Measurements from ENCODE around the gene RHOT1. TPM values are rescaled to one million over a fixed set of nuclear protein-coding genes. Genes with fewer than 3 reads are reported as not detected.
"Not testable (repeated sequence)": the region's sequence is repeated elsewhere in the genome, so short reads cannot be mapped to it uniquely, and the experiment has no call there.

The RHOT1 gene
- 10 to 100 TPM; 48.1 to 60.9 (median 52.4) TPM for polyA plus RNA-seq (ENCODE audit: insufficient read length in 4 of 4)

DNA sequence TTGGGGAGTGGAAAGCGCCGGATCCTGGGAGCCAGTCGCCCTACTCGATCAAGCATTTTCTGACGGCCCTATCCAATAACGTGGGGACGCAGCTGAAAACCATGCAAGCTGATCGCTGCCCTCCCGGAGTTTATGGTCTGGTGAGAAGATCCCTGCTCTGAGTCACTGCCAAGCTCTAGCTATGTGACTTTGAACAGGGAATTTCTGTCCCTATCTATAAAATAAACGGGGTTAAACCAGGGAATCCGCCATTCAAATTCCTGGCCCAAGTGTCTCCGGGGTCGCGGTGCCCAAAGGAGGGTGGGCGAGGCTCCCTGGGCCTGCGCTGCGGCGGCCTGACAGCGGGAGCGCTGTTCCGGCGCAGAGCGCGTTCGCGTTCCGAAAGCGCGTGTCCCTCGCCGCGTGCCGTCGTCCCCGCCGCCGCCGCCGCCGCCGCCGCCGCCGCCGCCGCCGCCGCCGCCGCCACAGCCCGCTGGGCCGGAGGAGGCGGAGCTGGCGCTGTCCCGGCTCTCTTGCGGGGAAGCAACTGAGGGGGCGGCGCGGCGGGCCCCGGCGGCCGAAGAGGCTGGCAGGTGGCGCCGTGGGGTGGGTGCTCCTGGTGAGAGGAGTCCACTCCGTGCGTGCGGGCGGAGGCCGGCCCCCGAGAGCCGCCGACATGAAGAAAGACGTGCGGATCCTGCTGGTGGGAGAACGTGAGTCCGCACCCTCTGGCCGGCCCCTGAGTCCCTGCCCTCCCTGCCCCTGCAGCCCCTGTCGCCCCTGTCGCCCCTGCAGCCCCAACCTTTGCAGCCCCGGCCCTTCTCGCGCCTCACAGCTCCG is at the start of gene RHOT1:
RHOT1 (plus strand) TSS at position 465 of the 819 bp plus-strand sequence; CDS start at position 656, 191 bp downstream.
- DNase-seq (ENCODE audit: low read depth in 4 of 4, low spot score in 3 of 4), result peak in 2 of 4 donors; percentile 53 to 63

DNA sequence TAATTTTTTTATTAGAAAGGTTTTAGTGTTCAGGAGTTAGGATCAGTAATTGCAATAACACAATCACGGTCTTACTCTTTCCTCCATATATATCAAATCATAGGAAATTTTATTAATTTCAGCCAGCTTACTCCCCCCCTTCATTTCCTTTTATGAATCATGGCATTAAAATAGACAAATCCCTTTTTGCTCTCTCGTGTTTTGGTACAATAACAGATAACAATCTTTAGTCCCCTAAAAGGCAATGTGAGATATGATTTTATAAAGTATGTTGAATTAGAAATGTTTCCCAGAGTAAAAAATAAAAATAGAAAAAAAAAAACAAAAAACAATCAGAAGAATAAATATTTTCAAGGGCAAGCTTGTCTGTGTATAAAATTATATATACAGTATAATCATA is 42.6 kb upstream of the RHOT1 start:
- DNase-seq (ENCODE audit: low read depth in 4 of 4, low spot score in 3 of 4), result no peak

DNA sequence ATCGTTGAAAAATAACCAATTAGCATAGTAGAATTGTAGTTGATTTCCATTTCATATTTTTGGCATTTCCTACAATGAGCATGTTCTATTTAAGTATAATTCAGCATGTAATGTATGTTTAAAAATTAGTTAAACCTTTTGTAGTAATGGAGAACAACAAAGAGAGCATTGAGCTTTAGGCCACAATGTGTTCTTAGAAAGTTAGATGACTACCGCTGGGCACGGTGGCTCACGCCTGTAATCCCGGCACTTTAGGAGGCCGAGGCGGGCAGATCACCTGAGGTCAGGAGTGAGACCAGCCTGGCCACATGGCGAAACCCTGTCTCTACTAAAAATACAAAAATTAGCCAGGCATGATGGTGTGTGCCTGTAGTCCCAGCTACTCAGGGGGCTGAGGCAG is 42.0 kb upstream of the RHOT1 start:
- not testable (repeated sequence) for DNase-seq (ENCODE audit: low read depth in 4 of 4, low spot score in 3 of 4)

DNA sequence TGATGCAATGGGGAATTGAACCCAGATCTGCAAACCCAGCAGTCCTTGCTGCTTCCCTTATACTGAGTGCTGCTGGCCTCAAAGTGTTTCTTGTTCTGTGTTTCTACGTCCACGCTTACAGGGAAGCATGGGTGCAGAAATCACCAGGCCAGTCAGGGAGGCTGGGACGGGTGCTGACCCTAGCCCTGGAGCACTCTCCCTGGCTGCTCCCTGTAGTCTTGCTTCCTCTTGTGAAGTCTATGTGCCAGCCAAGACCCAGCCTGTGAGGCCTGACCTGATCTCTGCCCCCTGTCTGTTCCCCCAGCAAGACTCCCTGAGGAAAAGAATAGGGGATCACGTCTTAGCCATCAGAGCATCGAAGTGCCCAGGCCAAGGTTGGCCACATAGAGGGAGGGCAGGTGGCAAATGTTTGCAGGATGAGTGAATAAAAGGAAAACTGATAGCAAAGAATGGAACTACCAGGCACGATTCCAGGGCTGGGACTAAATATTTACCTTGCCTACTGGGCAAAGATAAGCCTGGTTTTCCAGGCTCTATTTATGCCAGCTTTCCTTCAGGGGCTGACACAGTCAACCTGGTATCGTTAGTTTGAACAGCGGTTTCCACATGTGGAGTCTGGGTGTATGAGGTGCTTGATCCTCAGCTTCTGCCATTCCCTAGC is 41.2 kb upstream of the RHOT1 start:
- DNase-seq (ENCODE audit: low read depth in 4 of 4, low spot score in 3 of 4), result no peak

DNA sequence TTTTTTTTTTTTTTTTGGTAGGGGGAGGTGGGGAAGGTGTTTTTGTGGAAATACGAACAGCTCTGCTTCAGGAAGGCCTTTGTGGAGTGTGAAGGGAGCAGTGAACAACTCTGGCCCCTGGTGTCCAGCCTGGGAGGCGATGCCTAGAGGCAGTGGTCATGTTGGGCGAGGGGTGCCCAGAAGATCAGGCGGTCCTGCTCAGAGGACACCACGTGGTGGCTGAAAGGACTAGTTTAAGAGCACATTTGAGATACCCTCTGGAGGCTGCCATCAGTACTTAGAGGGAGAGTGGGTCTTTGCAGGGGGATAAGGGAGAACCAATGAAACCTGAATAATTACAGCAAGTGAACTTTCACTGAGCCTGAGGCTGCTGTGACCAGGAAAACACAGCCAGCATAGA is 40.1 kb upstream of the RHOT1 start:
- no peak for DNase-seq (ENCODE audit: low read depth in 4 of 4, low spot score in 3 of 4)

DNA sequence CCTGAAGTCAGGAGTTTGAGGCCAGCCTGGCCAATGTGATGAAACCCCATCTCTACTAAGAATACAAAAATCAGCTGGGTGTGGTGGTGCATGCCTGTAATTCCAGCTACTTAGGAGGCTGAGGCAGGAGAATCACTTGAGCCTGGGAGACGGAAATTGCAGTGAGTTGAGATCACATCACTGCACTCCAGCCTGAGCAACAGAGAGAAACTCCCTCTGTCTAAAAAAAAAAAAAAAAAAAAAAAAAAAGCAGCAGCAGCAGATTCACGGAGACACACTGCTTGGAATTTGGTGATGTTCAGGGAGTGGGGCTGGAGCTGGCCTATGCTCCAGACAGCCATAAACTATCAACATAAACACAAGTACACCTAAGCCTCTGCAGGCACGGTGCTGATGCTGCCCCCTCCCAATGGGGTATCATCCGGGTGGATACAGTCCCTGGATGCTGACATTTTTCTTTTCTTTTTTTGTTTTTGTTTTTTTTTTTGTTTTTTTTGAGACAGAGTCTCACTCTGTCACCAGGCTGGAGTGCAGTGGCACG is 39.6 kb upstream of the RHOT1 start:
- no peak for DNase-seq (ENCODE audit: low read depth in 4 of 4, low spot score in 3 of 4)

DNA sequence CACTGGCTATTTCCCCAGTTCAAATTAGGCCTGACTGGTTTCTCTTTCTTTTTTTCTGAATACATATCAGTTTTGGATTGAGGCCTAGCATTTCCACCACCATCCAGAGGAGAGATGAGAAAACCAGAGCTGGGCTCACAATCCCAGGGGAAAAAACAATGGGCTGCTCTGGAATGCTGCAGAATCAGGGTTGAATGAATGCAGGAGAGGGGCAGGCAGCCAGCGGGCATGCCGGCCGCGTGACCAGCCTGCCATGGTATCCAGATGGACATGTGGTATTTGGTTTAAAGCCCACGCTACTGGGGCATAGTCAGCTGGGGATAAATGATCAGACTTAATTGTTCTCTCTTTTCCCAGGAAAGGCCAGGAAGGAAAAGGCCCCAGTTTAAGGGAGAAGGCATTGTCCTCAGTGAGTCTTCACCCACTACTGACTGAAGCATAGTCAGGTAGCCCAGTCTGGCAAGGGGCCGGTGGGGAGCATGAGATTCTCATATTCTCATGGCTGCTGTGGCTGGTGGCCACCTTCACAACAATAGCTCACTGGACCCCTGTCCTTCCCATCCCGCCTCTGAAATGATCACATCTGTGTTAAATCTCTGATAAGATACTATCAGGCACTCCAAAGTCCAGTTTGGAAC is 38.7 kb upstream of the RHOT1 start:
- no peak for DNase-seq (ENCODE audit: low read depth in 4 of 4, low spot score in 3 of 4)

DNA sequence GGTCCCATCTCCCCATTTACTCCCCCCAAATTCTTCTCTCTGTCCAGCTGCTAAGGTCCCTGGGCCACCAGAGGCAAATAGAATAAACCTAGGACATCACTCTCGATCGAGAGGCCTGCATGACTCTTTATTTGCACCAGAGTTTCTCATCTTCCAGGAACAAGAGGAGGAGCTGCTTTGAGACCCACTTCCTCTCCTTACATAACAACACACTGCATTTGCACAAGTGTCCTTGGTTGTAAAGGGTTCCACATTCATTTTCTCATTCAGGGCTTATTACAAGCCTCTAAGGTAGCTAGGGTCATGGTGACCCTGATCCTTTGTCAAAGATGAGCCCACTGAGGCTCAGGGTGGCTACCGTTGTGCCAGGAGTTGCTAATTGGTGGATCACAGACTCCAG is 38.1 kb upstream of the RHOT1 start:
- no peak for DNase-seq (ENCODE audit: low read depth in 4 of 4, low spot score in 3 of 4)

DNA sequence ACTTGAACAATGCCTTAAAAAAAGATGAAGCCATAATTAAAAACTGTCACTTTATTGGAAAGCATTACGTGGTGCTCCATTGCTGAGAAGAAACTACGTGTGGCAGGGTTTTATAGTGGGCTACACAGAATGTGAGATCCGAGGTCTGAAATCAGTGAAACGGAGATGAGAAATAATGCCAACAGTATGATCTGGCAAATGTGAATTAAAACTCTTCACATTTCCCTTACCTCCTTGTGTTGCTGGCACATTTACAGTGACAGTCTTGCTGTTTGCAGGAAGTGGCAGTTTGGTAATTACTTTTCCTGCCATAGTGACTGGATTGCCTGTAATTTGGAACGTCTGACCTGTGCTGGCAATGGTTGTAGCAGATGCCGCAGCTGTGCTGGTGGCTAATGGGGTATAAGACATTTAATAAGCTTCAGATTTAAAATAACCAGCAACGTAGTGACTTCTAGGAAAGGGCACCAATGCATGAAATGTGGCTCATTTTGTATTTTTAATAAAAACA is 35.8 kb upstream of the RHOT1 start:
- not testable (repeated sequence) for DNase-seq (ENCODE audit: low read depth in 4 of 4, low spot score in 3 of 4)

DNA sequence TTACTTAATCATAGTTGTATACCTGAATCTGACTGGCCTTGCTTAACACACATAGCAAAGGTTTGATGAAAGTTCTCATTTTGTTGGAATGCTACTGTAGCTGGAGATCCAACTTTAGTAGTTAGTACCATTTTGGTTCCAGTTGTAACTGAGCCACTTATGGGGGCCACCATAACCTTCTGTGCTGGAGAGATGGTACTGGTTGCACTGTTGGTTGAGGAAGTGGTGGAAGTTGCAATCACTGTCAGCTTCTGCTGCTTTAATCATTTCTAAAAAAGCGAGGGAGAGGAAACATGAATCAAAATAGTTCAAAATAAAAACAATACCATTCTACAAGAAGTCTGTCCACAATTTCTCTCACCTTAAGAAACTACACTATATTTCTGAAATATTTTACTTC is 35.1 kb upstream of the RHOT1 start:
- not testable (repeated sequence) for DNase-seq (ENCODE audit: low read depth in 4 of 4, low spot score in 3 of 4)

DNA sequence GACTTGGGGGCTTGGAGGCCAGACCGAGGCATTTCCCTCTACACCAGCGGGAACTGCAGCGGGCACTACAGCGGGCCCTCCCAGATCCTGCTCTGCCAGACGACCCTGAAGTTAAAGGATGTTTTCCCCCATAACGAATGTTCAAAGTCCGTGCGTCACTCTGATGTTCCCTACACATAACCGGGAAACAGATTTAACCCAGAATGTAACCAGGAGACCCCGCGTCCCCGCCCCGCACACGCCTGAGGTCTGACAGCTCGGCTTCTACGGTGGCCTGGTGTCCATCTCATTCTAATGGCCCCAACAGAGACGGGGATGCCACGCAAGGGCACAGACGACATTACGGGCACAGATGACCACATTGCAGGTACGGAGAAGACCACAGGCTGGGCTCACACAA is 31.7 kb upstream of the RHOT1 start:
- no peak for DNase-seq (ENCODE audit: low read depth in 4 of 4, low spot score in 3 of 4)

DNA sequence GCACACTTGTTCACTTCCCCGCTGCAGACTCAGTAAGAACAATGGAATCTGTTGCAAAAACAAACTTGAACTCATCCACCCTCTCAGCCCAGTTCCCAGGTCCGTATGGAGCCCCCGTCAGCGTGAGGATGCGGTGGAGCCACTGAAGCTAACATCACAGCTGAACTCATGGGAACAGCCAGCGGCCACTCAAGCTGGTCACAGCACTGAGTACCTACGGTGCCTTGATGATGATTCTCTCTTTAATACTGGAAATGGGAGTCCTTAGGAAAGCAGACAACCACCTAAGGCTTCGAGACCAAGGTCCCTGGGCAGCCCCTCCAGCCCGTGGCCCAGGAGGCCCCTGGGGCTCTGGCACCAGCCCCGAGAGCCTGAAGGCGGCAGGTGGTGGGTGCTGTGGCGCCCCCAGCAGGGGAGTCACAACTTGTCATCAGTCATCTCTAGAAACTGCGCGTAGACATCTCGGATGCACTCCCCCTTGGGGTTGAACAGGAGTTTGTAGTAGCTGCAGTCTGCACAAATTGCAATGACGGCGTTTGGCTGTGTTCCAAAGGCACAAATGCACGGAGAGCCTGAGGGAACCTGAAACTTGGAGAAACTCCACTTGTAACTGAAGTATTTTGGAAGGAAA is 31.0 kb upstream of the RHOT1 start:
- DNase-seq (ENCODE audit: low read depth in 4 of 4, low spot score in 3 of 4), result peak; percentile 48 to 64 (median 54)

DNA sequence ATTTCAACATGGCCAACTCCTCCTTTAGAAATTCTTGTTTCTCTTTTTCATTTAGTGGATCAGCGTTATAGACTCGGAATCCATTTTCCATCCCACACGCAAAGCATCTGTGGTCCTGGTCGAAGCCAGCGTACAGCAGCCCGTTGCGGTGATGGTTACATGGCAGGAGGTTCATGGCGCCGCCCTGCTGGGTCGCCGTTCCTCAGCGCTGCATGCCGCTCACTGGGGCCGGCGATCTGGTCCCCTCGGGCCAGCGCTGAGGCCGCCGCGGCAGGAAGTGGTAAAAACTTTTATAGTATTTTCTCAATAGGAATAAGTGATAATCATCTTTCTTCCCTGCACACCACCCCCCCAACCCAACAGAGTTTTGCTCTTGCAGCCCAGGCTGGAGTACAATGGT is 29.9 kb upstream of the RHOT1 start:
- no peak for DNase-seq (ENCODE audit: low read depth in 4 of 4, low spot score in 3 of 4)

DNA sequence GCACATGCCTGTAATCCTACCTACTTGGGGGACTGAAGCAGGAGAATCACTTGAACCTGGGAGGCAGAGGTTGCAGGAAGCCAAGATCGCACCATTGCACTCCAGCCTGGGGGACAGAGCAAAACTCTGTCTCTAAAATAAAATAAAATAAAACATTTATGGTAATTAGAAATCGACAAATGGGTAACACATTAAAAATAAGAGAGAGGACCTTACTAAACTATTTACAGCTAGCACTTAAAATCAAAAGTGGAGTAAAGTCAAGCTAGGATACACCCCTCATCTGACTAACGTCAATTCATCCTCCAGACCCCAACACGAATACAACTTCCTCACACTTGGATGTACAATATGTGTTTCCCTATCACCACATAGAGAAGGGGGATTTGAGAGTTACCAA is 27.8 kb upstream of the RHOT1 start:
- DNase-seq (ENCODE audit: low read depth in 4 of 4, low spot score in 3 of 4), result no peak

DNA sequence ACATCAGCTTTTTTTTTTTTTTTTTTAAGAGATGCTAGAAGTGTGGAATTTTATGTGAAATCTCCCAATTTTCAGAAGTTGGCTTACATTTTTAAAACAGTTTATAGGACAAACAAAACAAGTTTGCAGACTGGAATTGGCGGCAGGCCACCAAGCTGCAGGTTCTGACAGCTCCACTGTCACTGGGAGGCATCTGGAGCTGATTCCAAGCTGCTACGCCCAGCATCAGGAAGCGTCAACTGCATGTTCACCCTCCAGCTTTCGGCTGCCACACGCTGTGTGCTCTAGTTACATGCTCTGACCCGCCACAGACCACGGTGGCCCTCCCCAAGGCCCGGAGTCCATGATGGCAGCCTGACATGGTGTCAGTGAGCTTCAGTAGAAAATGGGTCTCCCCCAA is 26.8 kb upstream of the RHOT1 start:
- DNase-seq (ENCODE audit: low read depth in 4 of 4, low spot score in 3 of 4), result not testable (repeated sequence)

DNA sequence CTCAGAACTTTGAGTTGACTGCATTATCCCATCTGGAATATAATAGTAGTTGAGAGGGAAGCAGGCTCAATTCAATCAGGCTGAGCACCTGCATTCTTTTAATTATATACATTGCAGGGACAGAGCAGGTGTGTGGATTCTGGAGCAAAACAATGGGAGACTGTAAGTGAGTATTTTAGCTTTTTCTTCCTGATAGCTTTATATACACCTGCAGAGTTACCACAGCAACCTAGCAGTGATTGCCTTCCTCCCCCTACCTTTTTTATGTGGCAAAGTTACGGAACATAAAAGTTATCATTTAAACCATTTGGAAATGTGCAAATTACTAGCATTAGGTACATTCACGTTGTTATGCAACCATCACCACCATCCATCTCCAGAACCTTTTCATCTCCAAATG is 25.4 kb upstream of the RHOT1 start:
- DNase-seq (ENCODE audit: low read depth in 4 of 4, low spot score in 3 of 4), result no peak

DNA sequence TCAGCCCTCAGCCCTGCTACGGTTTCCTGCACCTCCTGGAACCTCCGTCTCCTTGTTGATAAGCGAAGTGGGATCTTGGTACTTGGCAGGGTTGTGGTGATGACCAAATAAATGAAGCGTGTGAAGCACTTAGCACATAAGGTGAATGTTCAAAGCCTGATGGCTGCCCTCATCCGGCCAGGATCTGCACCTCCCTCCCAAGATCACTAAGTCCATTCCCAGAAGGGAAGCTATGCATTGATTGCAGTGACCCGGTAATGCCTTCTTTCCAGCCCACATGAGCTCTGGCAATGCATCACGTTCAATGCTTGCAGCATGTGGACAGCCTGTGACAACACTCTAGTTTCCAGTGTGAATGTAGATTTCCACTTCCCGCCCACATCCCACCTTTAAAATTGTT is 24.9 kb upstream of the RHOT1 start:
- DNase-seq (ENCODE audit: low read depth in 4 of 4, low spot score in 3 of 4), result no peak

DNA sequence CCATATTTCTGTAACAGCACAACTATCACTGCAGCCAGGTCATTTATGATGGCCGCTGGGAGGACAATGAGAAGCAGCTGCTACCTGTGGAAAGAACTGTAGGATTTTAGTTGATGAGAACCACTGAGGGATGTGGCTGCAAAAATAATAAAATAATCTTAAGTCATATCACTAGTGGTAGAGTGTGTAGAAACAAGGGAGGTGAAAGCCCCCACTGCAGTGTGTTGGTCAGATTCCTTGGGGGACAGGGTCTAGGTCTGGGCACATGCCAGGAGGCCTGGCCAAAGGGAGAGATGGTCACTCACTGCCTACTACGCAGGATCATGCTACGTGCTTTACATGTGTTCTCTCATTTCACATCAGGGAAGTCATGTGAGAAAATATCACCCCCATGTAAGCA is 24.2 kb upstream of the RHOT1 start:
- not testable (repeated sequence) for DNase-seq (ENCODE audit: low read depth in 4 of 4, low spot score in 3 of 4)

DNA sequence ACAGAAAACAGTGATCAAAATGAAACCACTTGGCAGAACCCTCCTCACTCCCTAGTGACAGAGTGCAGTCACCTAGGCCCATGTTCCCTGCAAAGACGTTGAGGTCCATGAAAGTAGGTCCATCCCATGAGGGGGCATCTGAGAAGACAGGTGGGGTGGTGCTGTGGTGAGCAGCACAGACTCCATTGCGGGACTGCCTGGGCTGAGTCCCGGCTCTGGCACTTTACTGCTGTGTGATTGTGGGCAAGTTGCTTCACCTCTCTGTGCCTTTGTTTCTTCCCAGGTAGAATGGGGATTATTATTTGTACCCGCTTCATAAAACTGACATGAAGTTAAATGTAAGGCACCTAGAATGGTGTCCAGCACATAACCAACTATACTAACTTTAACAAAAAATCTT is 23.5 kb upstream of the RHOT1 start:
- no peak for DNase-seq (ENCODE audit: low read depth in 4 of 4, low spot score in 3 of 4)

DNA sequence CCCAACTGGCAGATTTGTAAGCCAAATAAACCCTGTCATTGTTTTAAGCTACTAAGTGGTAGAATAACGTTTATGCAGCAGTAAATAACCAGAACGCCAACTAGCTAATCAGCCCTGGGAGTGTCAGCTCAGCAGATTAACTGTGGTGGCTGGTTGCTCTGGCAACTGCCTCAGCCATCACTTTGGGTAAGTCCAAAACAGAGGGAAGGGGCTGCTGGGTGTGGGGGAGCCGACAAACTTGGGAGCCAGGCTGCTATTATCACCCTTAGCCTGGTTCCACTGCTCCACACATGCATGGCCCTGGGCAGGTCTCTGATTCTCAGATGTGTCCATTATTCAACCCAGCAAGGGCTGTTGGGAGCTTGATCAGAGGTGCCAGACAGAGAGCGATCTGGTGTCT is 22.2 kb upstream of the RHOT1 start:
- no peak for DNase-seq (ENCODE audit: low read depth in 4 of 4, low spot score in 3 of 4)

DNA sequence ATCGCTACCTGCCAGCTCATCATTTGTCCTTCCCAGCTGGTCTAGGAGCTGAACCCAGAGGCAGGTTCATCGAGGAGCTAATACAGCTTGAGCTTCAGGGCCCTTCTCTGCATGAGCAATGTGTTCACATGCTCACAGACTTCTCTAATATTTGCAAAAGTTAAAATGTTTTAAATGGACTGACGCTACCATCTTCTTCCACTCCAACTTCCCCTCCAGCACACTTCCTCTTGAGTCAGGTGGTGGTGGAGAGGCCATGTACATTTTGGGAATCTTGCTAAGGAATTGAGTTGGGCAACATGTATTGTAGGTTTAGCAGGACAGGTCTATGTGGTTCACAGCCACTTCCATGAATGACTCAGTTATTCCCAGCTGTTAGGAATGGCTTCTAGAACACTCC is 21.6 kb upstream of the RHOT1 start:
- DNase-seq (ENCODE audit: low read depth in 4 of 4, low spot score in 3 of 4), result no peak
